ENCODE data around the gene RHOT2. TPM values are rescaled to one million over a fixed set of nuclear protein-coding genes. Genes with fewer than 3 reads are reported as not detected.

RHOT2 gene
- total RNA-seq, 1 donor, result 45.2 TPM

DNA sequence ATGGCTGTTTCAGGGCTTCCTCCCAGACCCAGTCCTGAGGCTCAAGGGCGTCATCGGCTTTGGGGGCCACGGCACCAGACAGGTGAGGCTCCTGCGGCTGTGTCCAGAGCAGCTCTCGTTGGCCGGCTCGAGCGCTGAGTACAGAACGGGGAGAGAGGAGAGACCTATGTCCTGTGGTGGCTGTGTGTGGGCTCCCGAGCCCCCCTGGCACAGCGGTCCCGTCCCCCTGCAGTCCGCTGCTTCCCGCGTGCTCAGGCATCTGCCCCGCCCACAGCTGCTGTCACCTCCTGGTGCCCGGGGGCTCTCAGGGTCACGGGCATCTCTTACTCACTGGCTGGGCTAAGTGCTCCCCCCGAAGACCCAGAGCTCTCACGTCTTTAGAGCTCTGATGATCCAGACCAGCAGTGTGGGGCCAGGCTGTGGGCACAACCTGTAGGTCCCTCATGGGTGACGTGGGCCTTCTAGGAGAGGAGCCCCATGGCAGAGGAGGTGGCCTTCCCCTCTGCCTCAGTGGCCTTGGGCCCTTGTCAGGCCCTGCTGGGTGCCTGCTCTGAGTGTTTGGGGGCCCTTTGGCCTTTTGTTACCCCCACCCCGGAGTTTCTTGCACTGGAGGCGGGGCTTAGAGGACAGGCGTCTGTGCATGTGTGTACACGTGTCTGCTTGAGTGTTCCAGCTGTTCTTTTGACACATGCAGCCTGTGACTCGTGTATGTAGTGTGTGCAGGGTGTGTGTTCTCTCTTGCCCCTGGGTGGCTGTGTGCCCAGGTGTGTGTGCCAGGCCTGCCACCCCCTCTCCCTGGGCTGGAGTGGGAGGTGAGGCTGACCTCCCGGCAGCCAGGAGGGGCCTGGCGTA is 15.3 kb upstream of the RHOT2 start:
- H3K27me3 ChIP-seq (ENCODE audit: insufficient read depth, low read length), result no peaks in the 10 kb centered on the region
- H3K4me1 ChIP-seq (ENCODE audit: insufficient read depth, low read length), result peaks cover 19% of the 10 kb centered on the region
- no peak overlapping the region for H3K4me3 ChIP-seq (ENCODE audit: low read length)
- no peaks in the 10 kb centered on the region for H3K9me3 ChIP-seq (ENCODE audit: low read depth, low read length)

- H3K4me1 ChIP-seq (ENCODE audit: insufficient read depth, low read length), result peaks cover 7% of the 10 kb centered on the region
- no peak overlapping the region for H3K4me3 ChIP-seq (ENCODE audit: low read length)
- H3K9me3 ChIP-seq (ENCODE audit: low read depth, low read length), result no peaks in the 10 kb centered on the region
- no peaks in the 10 kb centered on the region for H3K27me3 ChIP-seq (ENCODE audit: insufficient read depth, low read length)
Observed at GRCh38 chr16:654034-654433, 13.9 kb upstream of the RHOT2 start.

DNA sequence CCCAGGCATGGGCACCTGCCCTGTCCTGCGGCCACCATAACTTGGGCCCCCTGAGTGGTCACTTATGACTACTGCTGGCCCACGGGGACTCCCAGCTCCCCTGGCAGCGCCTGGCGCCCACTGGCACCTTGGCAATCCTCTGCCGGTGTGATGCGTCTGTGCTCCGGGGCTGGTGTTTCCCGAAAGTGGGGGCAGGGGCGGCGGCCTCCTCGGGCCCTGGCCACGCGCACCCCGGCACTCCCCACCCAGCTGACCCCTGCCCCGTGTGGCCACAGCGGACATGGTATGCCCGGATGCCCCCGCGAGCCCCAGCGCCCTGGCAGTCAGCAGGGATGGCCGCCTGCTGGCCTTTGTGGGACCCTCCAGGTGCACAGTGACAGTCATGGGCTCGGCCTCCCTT is 10.4 kb upstream of the RHOT2 start:
- H3K4me3 ChIP-seq (ENCODE audit: low read length), result no peak overlapping the region
- H3K4me1 ChIP-seq (ENCODE audit: insufficient read depth, low read length), result peaks cover 12% of the 10 kb centered on the region
- no peaks in the 10 kb centered on the region for H3K27me3 ChIP-seq (ENCODE audit: insufficient read depth, low read length)

DNA sequence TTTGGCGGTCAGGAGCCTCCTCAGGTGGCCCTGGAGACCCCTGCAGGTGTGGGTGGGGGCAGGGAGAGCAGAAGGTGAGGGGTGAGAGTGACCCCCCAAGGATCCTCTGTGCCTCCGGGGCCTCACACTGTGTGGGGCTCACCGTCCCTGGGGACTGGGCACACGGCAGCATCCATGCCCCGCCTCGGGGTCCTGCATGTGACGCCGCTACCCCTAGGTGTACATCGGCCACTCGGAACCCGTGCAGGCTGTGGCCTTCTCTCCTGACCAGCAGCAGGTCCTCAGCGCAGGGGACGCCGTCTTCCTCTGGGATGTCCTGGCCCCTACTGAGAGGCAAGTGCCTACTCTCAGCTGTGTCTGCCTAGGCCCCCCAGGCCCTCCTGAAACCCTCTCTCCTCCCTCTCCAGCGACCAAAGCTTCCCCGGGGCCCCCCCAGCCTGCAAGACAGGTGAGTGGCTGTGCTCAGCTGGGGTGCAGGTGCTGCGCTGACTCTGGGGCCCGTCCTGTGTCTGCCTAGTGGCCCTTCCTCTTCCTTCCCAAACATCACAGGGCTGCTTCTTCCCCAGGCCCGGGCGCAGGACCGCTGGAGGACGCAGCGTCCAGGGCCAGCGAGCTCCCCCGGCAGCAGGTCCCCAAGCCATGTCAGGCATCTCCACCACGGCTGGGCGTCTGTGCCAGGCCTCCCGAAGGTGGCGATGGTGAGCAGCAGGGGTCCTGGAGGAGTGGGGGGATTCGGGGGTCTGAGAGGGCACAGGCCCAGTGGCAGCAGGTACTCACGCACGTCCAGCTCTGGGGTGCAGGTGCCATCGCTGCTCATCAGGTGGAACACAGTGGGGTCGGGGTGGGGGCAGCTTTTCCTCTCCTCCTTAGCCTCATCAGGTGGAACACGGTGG is 9.0 kb upstream of the RHOT2 start:
- Histone ChIP-seq H3K27me3 (ENCODE audit: insufficient read depth, low read length) (no peaks in the 10 kb centered on the region), H3K9me3 (ENCODE audit: low read depth, low read length) (no peaks in the 10 kb centered on the region), H3K4me3 (ENCODE audit: low read length) (no peak overlapping the region), H3K4me1 (ENCODE audit: insufficient read depth, low read length) (peaks cover 12% of the 10 kb centered on the region)

More for the DNA sequence above, 10.4 kb upstream of the RHOT2 start:
- H3K9me3 ChIP-seq (ENCODE audit: low read depth, low read length), result no peaks in the 10 kb centered on the region

- no peaks in the 10 kb centered on the region for H3K9me3 ChIP-seq (ENCODE audit: low read depth, low read length)
- H3K27me3 ChIP-seq (ENCODE audit: insufficient read depth, low read length), result no peaks in the 10 kb centered on the region
- peaks cover 12% of the 10 kb centered on the region for H3K4me1 ChIP-seq (ENCODE audit: insufficient read depth, low read length)
- no peak overlapping the region for H3K4me3 ChIP-seq (ENCODE audit: low read length)
Observed at GRCh38 chr16:659618-660017, 8.3 kb upstream of the RHOT2 start.

DNA sequence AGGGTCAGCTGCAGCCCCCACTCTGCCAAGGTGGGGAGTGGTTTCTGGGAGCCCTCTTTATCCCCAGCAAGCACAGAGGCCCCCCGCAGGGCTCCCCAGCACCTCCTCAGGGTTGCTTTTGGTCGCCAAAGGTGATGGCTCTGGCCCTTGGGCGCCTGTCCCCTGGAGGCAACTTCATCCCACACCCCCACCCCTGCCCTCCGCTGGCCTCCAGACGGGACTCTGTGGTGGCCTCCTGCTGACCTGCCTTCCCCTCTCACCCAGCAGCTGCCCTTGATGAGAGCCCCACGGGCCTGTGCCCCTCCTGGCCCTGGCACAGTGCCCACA is 7.8 kb upstream of the RHOT2 start:
- Histone ChIP-seq H3K4me1 (ENCODE audit: insufficient read depth, low read length) (peaks cover 12% of the 10 kb centered on the region), H3K27me3 (ENCODE audit: insufficient read depth, low read length) (no peaks in the 10 kb centered on the region), H3K4me3 (ENCODE audit: low read length) (no peak overlapping the region), H3K9me3 (ENCODE audit: low read depth, low read length) (no peaks in the 10 kb centered on the region)

DNA sequence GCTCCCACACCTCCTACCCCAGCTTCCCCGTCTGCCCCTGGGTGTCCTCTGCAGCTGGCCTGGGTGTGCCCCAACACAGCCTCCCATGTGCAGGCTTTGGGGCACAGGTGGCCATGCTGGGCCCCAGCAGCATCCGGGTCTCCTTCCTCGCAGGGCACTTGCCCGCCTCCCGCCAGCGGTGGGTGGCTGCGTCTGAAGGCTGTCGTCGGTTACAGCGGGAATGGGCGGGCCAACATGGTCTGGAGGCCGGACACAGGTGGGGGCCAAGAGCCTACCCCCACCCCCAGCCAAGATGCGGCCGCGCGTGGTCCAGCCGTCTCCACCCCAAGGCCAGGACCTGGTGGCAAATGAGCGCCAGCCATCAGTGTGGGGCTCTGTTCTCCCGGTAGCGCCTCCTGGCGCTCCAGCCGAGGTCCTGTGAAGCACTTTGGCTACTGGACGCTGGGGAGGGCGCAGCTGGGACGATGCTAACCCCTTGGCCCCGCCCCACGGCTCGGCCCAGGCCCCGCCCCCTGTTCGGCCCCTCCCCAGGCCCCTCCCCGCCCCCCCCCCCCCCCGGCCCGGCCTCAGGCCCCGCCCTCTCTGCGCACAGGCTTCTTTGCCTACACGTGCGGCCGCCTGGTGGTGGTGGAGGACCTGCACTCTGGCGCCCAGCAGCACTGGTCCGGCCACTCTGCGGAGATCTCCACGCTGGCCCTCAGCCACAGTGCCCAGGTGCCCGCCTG is 7.3 kb upstream of the RHOT2 start:
- H3K4me3 ChIP-seq (ENCODE audit: low read length), result no peak overlapping the region

DNA sequence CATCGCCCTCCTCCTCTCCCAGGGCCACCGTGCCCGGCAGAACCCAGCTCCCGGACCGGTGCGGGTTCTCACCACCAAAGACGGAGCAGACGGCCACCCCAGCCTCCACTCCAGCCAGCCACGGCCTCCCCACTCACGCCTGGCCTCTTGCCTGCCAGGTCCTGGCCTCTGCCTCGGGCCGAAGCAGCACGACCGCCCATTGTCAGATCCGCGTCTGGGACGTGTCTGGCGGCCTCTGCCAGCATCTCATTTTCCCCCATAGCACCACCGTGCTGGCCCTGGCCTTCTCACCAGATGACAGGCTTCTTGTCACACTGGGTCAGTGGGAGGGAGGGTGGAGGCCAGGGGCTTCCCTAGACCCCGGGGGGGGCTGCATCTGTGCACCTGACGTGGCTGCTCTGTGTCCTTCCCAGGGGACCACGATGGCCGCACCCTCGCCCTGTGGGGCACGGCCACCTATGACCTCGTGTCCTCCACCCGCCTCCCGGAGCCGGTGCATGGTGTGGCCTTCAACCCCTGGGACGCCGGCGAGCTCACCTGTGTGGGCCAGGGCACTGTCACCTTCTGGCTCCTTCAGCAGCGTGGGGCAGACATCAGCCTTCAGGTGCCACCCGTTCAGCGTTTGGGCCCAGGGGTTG is 6.6 kb upstream of the RHOT2 start:
- Histone ChIP-seq H3K4me1 (ENCODE audit: insufficient read depth, low read length) (peaks cover 12% of the 10 kb centered on the region), H3K27me3 (ENCODE audit: insufficient read depth, low read length) (no peaks in the 10 kb centered on the region), H3K9me3 (ENCODE audit: low read depth, low read length) (no peaks in the 10 kb centered on the region), H3K4me3 (ENCODE audit: low read length) (no peak overlapping the region)

More for the DNA sequence above, 7.3 kb upstream of the RHOT2 start:
- Histone ChIP-seq H3K4me1 (ENCODE audit: insufficient read depth, low read length) (peaks cover 12% of the 10 kb centered on the region), H3K9me3 (ENCODE audit: low read depth, low read length) (no peaks in the 10 kb centered on the region), H3K27me3 (ENCODE audit: insufficient read depth, low read length) (no peaks in the 10 kb centered on the region)

DNA sequence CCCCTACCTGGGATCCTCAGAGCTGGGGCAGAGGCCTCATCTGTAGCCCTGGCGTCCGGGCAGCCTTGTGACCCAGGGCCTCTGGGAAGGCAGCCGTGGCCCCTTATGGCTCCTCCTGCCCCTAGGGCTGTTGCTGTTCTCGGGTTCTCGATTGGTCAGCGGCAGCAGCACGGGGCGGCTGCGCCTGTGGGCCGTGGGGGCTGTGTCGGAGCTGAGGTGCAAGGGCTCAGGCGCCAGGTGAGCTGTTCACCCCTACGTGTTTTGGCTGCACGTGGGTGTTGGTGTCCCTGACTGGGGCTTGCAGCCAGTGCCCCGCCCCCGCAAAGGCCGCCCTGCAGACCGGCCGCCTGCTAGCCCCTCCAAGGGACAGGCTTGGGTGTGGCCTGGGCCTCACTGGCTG is 5.8 kb upstream of the RHOT2 start:
- no peak overlapping the region for H3K4me3 ChIP-seq (ENCODE audit: low read length)
- H3K4me1 ChIP-seq (ENCODE audit: insufficient read depth, low read length), result peaks cover 13% of the 10 kb centered on the region
- H3K27me3 ChIP-seq (ENCODE audit: insufficient read depth, low read length), result no peaks in the 10 kb centered on the region
- H3K9me3 ChIP-seq (ENCODE audit: low read depth, low read length), result no peaks in the 10 kb centered on the region

DNA sequence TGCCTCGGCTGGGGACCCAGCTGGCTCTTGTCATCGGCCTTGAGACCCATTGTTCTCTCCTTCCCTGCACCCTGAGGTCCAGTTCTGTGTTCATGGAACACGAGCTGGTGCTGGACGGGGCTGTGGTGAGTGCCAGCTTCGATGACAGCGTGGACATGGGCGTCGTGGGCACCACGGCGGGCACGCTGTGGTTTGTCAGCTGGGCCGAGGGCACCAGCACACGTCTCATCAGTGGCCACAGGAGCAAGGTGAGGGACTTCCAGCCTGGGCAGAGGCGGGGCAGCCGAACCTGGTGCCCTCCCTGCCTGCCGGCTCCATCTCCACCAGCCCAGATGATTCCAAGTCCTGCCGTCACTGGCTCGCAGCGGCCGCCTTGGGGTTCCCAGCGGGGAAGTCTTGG is 5.3 kb upstream of the RHOT2 start:
- Histone ChIP-seq H3K27me3 (ENCODE audit: insufficient read depth, low read length) (no peaks in the 10 kb centered on the region), H3K9me3 (ENCODE audit: low read depth, low read length) (no peaks in the 10 kb centered on the region), H3K4me1 (ENCODE audit: insufficient read depth, low read length) (peaks cover 18% of the 10 kb centered on the region), H3K4me3 (ENCODE audit: low read length) (no peak overlapping the region)

GRCh38 chr16:666572-666971 is 1.4 kb upstream of the RHOT2 start:
- Histone ChIP-seq H3K4me3 (ENCODE audit: low read length) (no peak overlapping the region), H3K27me3 (ENCODE audit: insufficient read depth, low read length) (no peaks in the 10 kb centered on the region), H3K9me3 (ENCODE audit: low read depth, low read length) (no peaks in the 10 kb centered on the region), H3K4me1 (ENCODE audit: insufficient read depth, low read length) (peaks cover 16% of the 10 kb centered on the region)

DNA sequence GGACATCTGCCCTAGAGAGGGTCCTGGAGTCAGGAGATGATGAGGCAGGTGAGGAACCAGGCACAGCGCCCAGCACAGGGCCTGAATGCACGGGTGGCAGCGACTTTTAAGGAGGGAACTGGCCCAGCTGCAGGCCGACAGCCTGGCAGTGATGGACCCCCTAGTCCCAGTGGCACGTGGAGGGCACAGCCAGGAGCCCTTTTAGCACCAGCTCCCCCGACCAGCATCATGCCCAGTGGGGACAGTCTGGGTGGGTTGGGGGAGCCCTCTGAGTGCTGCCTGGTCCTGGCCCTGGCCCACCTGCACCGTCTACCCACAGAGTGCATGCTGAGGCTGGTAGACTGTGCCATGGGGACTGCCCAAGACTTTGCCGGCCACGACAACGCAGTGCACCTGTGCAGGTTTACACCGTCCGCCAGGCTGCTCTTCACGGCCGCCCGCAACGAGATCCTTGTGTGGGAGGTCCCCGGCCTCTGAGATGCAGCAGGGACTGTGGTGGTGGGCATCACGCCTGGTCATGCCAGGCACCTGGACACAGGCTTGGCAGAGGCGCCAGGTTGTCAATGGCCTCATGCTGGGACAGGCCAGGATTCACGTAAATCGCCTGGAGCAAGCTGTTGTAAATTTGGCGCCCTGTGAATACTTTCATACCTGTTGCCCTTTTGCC is 686 bp upstream of the RHOT2 start:
- H3K4me3 ChIP-seq (ENCODE audit: low read length), result no peak overlapping the region
- H3K27me3 ChIP-seq (ENCODE audit: insufficient read depth, low read length), result no peaks in the 10 kb centered on the region
- no peaks in the 10 kb centered on the region for H3K9me3 ChIP-seq (ENCODE audit: low read depth, low read length)
- peaks cover 16% of the 10 kb centered on the region for H3K4me1 ChIP-seq (ENCODE audit: insufficient read depth, low read length)

GRCh38 chr16:668519-669171 is 713 bp downstream of the RHOT2 start:
- Histone ChIP-seq H3K4me1 (ENCODE audit: insufficient read depth, low read length) (peaks cover 16% of the 10 kb centered on the region), H3K9me3 (ENCODE audit: low read depth, low read length) (no peaks in the 10 kb centered on the region), H3K27me3 (ENCODE audit: insufficient read depth, low read length) (no peaks in the 10 kb centered on the region), H3K4me3 (ENCODE audit: low read length) (peak overlapping the region; percentile 65)

DNA sequence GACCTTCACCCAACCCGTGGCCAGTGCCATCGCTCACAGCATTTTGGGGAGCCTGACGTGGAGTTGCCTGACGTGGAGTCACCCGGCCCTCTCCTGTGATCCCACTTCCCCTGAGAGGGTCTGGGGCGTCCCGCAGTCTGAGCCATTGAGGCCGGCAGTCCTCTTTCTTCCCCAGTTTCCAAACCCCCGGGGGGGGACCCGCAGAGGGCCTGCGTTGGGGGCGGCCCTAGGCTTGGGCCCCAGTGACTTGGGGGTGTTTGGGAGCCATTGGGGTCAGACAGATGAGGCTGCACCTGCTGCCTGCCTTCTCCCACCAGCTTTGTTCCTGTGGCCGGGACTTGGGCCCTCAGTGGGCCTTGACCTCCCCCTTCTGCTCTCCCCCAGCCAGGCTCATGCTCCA is 1.7 kb downstream of the RHOT2 start:
- H3K4me1 ChIP-seq (ENCODE audit: insufficient read depth, low read length), result peaks cover 17% of the 10 kb centered on the region
- no peak overlapping the region for H3K4me3 ChIP-seq (ENCODE audit: low read length)
- no peaks in the 10 kb centered on the region for H3K9me3 ChIP-seq (ENCODE audit: low read depth, low read length)
- H3K27me3 ChIP-seq (ENCODE audit: insufficient read depth, low read length), result no peaks in the 10 kb centered on the region

All from mononuclear cell (primary cell).